ENCODE measurements around the gene IGFBP7. TPM values are rescaled to one million over a fixed set of nuclear protein-coding genes. Genes with fewer than 3 reads are reported as not detected.

The IGFBP7 gene
- total RNA-seq, 1 experiment from 2014 or later, result 61.9 TPM

GRCh38 chr4:57023104-57023503 is 87.1 kb downstream of the IGFBP7 start:
- ChIA-PET CTCF (interaction anchor here (0.9 to 3.3 kb wide), 3 partner anchors 11 to 140 kb away, joined by 3 to 18 read pairs (median 4); no protein-coding TSS in a partner anchor), POLR2A (interaction anchor here (0.9 to 1.6 kb wide), 4 partner anchors 8 to 58 kb away, joined by 4 to 5 read pairs (median 5); partner anchors contain the start of gene NOA1)
- TF ChIP-seq, protein P1, sequence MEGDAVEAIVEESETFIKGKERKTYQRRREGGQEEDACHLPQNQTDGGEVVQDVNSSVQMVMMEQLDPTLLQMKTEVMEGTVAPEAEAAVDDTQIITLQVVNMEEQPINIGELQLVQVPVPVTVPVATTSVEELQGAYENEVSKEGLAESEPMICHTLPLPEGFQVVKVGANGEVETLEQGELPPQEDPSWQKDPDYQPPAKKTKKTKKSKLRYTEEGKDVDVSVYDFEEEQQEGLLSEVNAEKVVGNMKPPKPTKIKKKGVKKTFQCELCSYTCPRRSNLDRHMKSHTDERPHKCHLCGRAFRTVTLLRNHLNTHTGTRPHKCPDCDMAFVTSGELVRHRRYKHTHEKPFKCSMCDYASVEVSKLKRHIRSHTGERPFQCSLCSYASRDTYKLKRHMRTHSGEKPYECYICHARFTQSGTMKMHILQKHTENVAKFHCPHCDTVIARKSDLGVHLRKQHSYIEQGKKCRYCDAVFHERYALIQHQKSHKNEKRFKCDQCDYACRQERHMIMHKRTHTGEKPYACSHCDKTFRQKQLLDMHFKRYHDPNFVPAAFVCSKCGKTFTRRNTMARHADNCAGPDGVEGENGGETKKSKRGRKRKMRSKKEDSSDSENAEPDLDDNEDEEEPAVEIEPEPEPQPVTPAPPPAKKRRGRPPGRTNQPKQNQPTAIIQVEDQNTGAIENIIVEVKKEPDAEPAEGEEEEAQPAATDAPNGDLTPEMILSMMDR (IDR thresholded peaks at IDR 0.05; ENCODE audit: unreplicated experiment), result no peak
- intact Hi-C loops (cut with micrococcal nuclease), result no loop called here
- Mint-ChIP-seq H3K27me3 (ENCODE audit: insufficient read depth, unreplicated experiment) (no peaks in the 10 kb centered on the region), H3K9me3 (ENCODE audit: unreplicated experiment) (no peaks in the 10 kb centered on the region), H3K4me1 (ENCODE audit: insufficient read depth, unreplicated experiment) (peaks cover 36% of the 10 kb centered on the region), H3K36me3 (ENCODE audit: insufficient read depth, unreplicated experiment) (peaks cover 99% of the 10 kb centered on the region), H3K27ac (ENCODE audit: low read depth, unreplicated experiment) (peak overlapping the region; percentile 33), H3K4me3 (ENCODE audit: unreplicated experiment) (no peak overlapping the region)
- no TSS peak for BruUV-seq (replicated peaks)
- DNase-seq (ENCODE audit: unreplicated experiment), result peak; percentile 80

DNA sequence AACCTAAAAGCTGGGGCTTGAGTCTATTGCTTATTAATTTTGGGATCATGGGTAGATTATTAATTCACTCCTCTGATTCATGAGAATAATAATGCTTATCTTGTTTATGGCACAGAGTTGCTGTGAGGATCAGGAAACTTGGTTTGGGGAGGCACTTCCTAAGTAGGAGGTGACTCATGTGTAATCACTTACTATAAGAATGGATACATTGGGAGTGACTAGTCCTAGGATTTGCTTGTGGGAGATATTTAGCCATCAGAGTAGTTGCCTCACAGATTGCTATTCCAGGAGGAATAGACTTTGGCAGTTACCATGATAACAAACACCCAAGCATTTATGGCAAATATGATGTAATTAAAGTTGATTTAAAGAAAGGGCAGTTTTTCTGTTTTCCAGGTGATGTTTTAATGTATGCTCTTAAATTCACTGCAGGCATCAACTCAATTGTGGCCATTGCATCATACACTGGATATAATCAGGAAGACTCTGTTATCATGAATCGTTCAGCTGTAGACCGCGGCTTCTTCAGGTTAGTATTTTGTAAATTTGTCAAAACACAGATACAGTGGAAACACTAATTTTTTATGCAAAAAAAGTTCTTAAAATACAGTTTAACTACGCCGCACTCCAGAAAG is 89.6 kb downstream of the IGFBP7 start:
- intact Hi-C loops (cut with micrococcal nuclease), result no loop called here
- Mint-ChIP-seq H3K4me3 (ENCODE audit: unreplicated experiment) (no peak overlapping the region), H3K27ac (ENCODE audit: low read depth, unreplicated experiment) (no peak overlapping the region), H3K9me3 (ENCODE audit: unreplicated experiment) (no peaks in the 10 kb centered on the region), H3K4me1 (ENCODE audit: insufficient read depth, unreplicated experiment) (peaks cover 37% of the 10 kb centered on the region), H3K27me3 (ENCODE audit: insufficient read depth, unreplicated experiment) (no peaks in the 10 kb centered on the region), H3K36me3 (ENCODE audit: insufficient read depth, unreplicated experiment) (peaks cover 100% of the 10 kb centered on the region)
- TF ChIP-seq, protein P1 (IDR thresholded peaks at IDR 0.05; ENCODE audit: unreplicated experiment), result no peak
- BruUV-seq (replicated peaks), result no TSS peak
- ChIA-PET CTCF (no interaction called here), POLR2A (interaction anchor here (1.0 kb wide), 1 partner anchor 40 kb away, joined by 3 read pairs; no protein-coding TSS in a partner anchor)
- DNase-seq (ENCODE audit: unreplicated experiment), result peak; percentile 80

DNA sequence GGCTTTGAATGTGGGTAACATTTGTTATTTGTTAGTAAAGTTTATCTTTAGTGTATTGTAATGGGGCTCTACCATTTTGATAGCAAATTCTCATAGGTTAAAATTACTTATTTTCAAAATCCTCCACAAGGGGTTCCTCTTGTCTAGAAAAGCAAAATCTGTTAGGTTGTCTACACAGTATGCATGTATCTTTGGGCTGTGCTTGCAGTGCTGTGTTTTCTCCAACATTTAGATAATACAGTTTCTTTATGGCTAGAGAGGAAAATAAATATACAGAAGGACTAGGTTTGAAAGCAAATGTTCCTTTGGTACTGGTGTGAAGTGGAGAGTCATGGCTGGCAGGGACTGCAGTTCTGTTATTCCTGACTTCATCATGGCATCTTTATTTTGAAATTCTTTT is 91.2 kb downstream of the IGFBP7 start:
- Mint-ChIP-seq H3K36me3 (ENCODE audit: insufficient read depth, unreplicated experiment) (peaks cover 100% of the 10 kb centered on the region), H3K27me3 (ENCODE audit: insufficient read depth, unreplicated experiment) (no peaks in the 10 kb centered on the region), H3K9me3 (ENCODE audit: unreplicated experiment) (no peaks in the 10 kb centered on the region), H3K4me1 (ENCODE audit: insufficient read depth, unreplicated experiment) (peaks cover 37% of the 10 kb centered on the region), H3K27ac (ENCODE audit: low read depth, unreplicated experiment) (no peak overlapping the region), H3K4me3 (ENCODE audit: unreplicated experiment) (no peak overlapping the region)
- DNase-seq (ENCODE audit: unreplicated experiment), result no peak
- intact Hi-C loops (cut with micrococcal nuclease), result no loop called here
- TF ChIP-seq, protein P1 (IDR thresholded peaks at IDR 0.05; ENCODE audit: unreplicated experiment), result no peak
- no TSS peak for BruUV-seq (replicated peaks)
- ChIA-PET CTCF (no interaction called here), POLR2A (no interaction called here)

- no peaks in the 10 kb centered on the region for H3K9me3 Mint-ChIP-seq (ENCODE audit: unreplicated experiment)
- no peak for DNase-seq (ENCODE audit: unreplicated experiment)
- CTCF ChIA-PET, result interaction anchor here (0.7 kb wide), 1 partner anchor 24 kb away, joined by 3 read pairs; no protein-coding TSS in a partner anchor
These were observed 96.6 kb downstream of the IGFBP7 start for GRCh38 chr4:57013543-57014120.

More at GRCh38 chr4:57013543-57014120, 96.6 kb downstream of the IGFBP7 start:
- TF ChIP-seq, protein P1 (IDR thresholded peaks at IDR 0.05; ENCODE audit: unreplicated experiment), result no peak
- Mint-ChIP-seq H3K27me3 (ENCODE audit: insufficient read depth, unreplicated experiment) (no peaks in the 10 kb centered on the region), H3K4me3 (ENCODE audit: unreplicated experiment) (no peak overlapping the region), H3K4me1 (ENCODE audit: insufficient read depth, unreplicated experiment) (peaks cover 13% of the 10 kb centered on the region), H3K36me3 (ENCODE audit: insufficient read depth, unreplicated experiment) (peaks cover 98% of the 10 kb centered on the region), H3K27ac (ENCODE audit: low read depth, unreplicated experiment) (no peak overlapping the region)
- POLR2A ChIA-PET, result interaction anchor here (0.8 kb wide), 1 partner anchor 22 kb away, joined by 4 read pairs; no protein-coding TSS in a partner anchor
- intact Hi-C loops (cut with micrococcal nuclease), result no loop called here
- no TSS peak for BruUV-seq (replicated peaks)
